Erythroblast (primary cell): Measurements from ENCODE around the gene RNASET2.

Source experiments
- GATA1 ChIP-seq: IDR thresholded peaks from 2 replicates; pipeline ENCODE4 v1.6.1; 2011; ENCODE audit warnings: low read depth, mild to moderate bottlenecking, control low read depth, low read length, moderate library complexity
- POLR2A ChIP-seq: IDR thresholded peaks from 2 replicates; pipeline ENCODE4 v1.6.1; 2011; ENCODE audit warnings: mild to moderate bottlenecking, low read length

GRCh38 chr6:166996406-166996805 lies 40.1 kb upstream of the RNASET2 start:
- no peak for TF ChIP-seq POLR2A
- TF ChIP-seq GATA1: no peak
